Brain microvascular endothelial cell (primary cell): Measurements from ENCODE around the gene FAM151A.
A peak's percentile ranks its signal among the peaks of the same experiment; 100 is the strongest.

Source experiments
- DNase-seq: peaks from one replicate; pipeline ENCODE4 v3.0.0-alpha.2; 2020
- H3K27ac ChIP-seq: fragments of 250-450 bp; sonication (Bioruptor Pico); 2 replicates; pipeline ENCODE4 v1.5.1; 2020; ENCODE audit warnings: mild to moderate bottlenecking, moderate library complexity
- H3K27me3 ChIP-seq: fragments of 250-450 bp; sonication (Bioruptor Pico); replicated peaks from 2 replicates; pipeline ENCODE4 v1.5.1; 2020; ENCODE audit warnings: mild to moderate bottlenecking
- H3K36me3 ChIP-seq: fragments of 250-450 bp; sonication (Bioruptor Pico); replicated peaks from 2 replicates; pipeline ENCODE4 v1.5.1; 2020; ENCODE audit warnings: mild to moderate bottlenecking
- H3K4me3 ChIP-seq: 2 replicates; pipeline ENCODE4 v1.5.1; 2011; ENCODE audit warnings: low read depth, mild to moderate bottlenecking, control low read depth, low read length, moderate library complexity
- in situ Hi-C: cut with HindIII; loops from 2 replicates; pipeline ENCODE4 v1.10.0; 2017; ENCODE audit warnings: low sequenced_read_pairs, low pct_ligation_motif_present
- TF ChIP-seq, protein P1 (sequence below): IDR thresholded peaks from 2 replicates; pipeline ENCODE4 v1.5.1; 2011; ENCODE audit warnings: low read depth, mild to moderate bottlenecking, moderate library complexity, low read length, control low read depth, inconsistent platforms; ENCODE audit errors: missing control alignments

FAM151A gene

GRCh38 chr1:54583307-54583686 is 40.0 kb downstream of the FAM151A start:
- Histone ChIP-seq H3K27ac (no peak overlapping the region), H3K4me3 (no peak overlapping the region), H3K27me3 (no peaks in the 10 kb centered on the region), H3K36me3 (no peaks in the 10 kb centered on the region)
- no peak for DNase-seq
- in situ Hi-C loops: no loop called here
- TF ChIP-seq, protein P1, sequence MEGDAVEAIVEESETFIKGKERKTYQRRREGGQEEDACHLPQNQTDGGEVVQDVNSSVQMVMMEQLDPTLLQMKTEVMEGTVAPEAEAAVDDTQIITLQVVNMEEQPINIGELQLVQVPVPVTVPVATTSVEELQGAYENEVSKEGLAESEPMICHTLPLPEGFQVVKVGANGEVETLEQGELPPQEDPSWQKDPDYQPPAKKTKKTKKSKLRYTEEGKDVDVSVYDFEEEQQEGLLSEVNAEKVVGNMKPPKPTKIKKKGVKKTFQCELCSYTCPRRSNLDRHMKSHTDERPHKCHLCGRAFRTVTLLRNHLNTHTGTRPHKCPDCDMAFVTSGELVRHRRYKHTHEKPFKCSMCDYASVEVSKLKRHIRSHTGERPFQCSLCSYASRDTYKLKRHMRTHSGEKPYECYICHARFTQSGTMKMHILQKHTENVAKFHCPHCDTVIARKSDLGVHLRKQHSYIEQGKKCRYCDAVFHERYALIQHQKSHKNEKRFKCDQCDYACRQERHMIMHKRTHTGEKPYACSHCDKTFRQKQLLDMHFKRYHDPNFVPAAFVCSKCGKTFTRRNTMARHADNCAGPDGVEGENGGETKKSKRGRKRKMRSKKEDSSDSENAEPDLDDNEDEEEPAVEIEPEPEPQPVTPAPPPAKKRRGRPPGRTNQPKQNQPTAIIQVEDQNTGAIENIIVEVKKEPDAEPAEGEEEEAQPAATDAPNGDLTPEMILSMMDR: no peak

DNA sequence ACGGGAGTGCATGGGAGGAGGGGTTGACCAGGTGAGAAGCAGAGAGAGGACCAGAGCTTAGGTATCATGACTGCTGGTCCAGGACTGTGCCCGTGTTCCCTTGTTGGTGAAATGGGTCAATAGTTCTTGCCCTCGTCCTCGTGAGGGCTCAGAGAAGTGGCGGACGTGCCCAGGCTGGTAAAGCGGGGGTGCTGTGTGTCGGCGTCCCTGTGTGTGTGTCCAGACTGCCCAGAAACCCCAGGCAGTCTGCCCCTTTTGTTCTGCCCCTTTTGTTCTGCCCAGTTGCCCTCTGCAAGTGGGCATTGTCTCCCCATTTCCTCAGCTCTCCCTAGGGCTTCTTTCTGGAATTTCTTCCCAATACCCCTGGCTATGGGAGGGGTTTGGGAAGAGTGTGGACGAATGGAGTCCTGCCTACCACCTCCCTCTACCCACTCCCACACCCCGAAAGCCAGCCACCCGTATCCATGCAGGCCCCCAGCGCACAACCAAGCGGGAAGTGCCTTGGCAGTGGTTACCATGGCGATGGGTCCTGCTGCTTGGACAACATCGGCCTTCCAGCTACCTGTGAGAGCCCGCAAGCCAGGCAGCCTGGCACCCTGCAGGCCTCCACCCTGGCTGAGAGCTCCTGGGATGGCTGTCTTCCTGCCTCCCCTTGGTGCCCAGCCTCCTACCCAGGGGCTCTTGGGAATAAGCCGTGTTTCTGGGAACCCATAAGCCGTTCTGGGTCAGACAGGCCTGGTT is 40.6 kb downstream of the FAM151A start:
- DNase-seq: no peak
- in situ Hi-C loops: no loop called here
- TF ChIP-seq, protein P1: no peak
- no peak overlapping the region for H3K4me3 ChIP-seq
- no peaks in the 10 kb centered on the region for H3K27me3 ChIP-seq
- H3K27ac ChIP-seq: no peak overlapping the region
- no peaks in the 10 kb centered on the region for H3K36me3 ChIP-seq

DNA sequence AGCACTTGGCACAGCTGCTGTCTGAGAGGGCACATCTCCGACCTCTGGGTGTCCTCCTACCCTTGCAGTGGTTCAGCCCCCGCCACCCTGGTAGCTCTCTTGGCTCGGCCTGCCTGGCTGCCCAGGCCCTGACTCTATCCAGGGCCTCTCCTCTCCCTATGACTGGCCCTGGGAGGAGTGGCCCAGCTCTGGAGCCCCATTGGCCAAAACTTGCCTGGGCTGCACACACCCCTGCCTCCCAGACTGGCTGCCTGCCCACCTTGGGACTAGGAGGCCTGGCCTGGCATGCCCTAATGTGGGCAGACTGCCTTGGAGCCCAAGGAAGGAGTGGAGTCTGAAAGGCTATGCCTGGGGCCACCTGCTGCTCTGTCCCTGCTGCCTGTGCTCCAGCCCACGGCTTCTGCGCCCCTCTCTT is 41.7 kb downstream of the FAM151A start:
- H3K27me3 ChIP-seq: no peaks in the 10 kb centered on the region
- TF ChIP-seq, protein P1: no peak
- no peak overlapping the region for H3K27ac ChIP-seq
- peak; percentile 11 for DNase-seq
- in situ Hi-C loops: no loop called here
- H3K4me3 ChIP-seq: no peak overlapping the region
- H3K36me3 ChIP-seq: no peaks in the 10 kb centered on the region

- TF ChIP-seq, protein P1: no peak
- H3K27ac ChIP-seq: no peak overlapping the region
Measured at GRCh38 chr1:54580856-54581550, 42.3 kb downstream of the FAM151A start.

DNA sequence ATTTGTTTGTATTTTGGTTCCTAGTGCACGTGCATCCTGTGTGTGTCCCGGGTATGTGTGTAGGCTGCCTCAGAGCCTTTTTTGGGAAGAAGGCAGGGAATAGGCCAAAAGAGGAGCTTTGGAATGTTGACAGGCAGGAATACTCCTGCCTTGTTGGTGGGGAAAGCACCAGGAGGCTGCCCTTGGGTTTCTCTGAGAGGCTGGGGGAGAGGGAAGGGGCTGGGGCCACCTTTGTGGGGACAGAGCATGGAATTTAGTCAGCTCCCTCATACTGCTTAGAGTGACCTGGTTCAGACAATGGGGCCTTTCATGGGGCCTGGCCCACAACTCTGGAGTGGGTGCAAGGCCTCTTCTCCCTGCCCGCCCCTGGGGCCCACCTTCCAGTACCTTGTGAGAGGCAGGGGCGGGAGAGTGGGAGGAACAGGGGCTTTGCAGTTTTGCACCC is 44.0 kb downstream of the FAM151A start:
- no peak for DNase-seq
- in situ Hi-C loops: no loop called here
- no peaks in the 10 kb centered on the region for H3K36me3 ChIP-seq
- TF ChIP-seq, protein P1: no peak
- no peak overlapping the region for H3K27ac ChIP-seq
- no peak overlapping the region for H3K4me3 ChIP-seq
- no peaks in the 10 kb centered on the region for H3K27me3 ChIP-seq

More at GRCh38 chr1:54580856-54581550, 42.3 kb downstream of the FAM151A start:
- H3K36me3 ChIP-seq: no peaks in the 10 kb centered on the region
- DNase-seq: no peak
- no peaks in the 10 kb centered on the region for H3K27me3 ChIP-seq
- H3K4me3 ChIP-seq: no peak overlapping the region
- in situ Hi-C loops: no loop called here
